ENCODE results near the gene SLC39A11. TPM values are rescaled to one million over a fixed set of nuclear protein-coding genes. Genes with fewer than 3 reads are reported as not detected.

SLC39A11 gene
- total and polyA plus RNA-seq, 2 of the 13 experiments (the other 11 are each of a cell fraction or from before 2014, with no cell fraction given), result 17.2 to 31.5 TPM

DNA sequence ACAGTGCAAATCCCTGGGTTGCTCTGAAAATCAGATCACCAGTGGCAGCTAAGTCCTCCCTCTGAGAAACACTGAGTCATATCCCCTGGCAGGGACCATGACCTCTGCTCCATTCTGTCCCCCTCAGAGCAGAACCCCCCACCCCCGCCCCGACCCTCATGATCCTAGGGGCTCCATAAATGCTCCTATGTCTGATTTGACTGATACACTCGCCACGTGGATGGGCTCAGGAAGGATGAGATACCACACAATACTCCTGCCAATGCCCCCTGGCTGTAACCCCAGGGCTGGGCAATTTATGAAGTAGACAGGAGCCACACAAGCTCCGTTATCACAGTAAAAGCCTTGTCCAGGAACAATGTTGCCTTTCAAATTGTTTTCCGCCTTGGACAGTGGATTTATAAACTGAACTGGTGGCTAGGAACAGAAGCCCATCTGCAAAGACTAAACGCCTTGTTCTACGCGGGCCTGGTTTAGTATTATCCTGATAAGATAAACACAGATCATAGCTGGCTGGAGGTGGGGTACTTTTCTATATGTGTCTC is 394.8 kb downstream of the SLC39A11 start:
- H4K20me1 ChIP-seq (ENCODE audit: insufficient read depth, low read length), result no peaks in the 10 kb centered on the region
- H3K27ac ChIP-seq (ENCODE audit: extremely low read length, insufficient read depth, low read length), result peak overlapping the region; percentile 58
- intact Hi-C loops (cut with micrococcal nuclease; ENCODE audit: unreplicated experiment), result loop anchor here (1.0 to 5.0 kb wide), 4 partner anchors 13 to 135 kb away; no protein-coding TSS in a partner anchor
- in situ Hi-C loops (cut with HindIII; ENCODE audit: extremely low pct_ligation_motif_present, low pct_unique_long_range_greater_than_20kb), result no loop called here
- 3% methylated on average over 4 of the region's 9 CpGs for WGBS (ENCODE audit: low lambda C conversion rate)
- peak overlapping the region; percentile 54 for H3K9ac ChIP-seq (ENCODE audit: insufficient read depth, low read depth, low read length)
- peak overlapping the region in 1 of 3 experiments; percentile 19; a peak in 1 of 6 replicates for H3K4me3 ChIP-seq (replicated peaks in 1 of 3; ENCODE audit: insufficient read depth in 1 of 3, low read depth in 2 of 3, low read length in 3 of 3)
- peak; percentile 92 for FAIRE-seq
- H3K27me3 ChIP-seq (ENCODE audit: control insufficient read depth in 1 of 2, insufficient read depth in 2 of 2, low read length in 2 of 2), result no peaks in the 10 kb centered on the region
- BruUV-seq (replicated peaks), result no TSS peak
- H3K79me2 ChIP-seq (ENCODE audit: insufficient read depth, low read length), result no peaks in the 10 kb centered on the region
- H3K4me1 ChIP-seq (ENCODE audit: insufficient read depth, low read length), result peaks cover 44% of the 10 kb centered on the region
- peak overlapping the region; percentile 22 for H2AFZ ChIP-seq (ENCODE audit: low read length)
- DNase-seq (ENCODE audit: low spot score), result peak; percentile 95
- ATAC-seq, result peak; percentile 89
- ChIA-PET POLR2A (interaction anchor here (0.8 to 3.7 kb wide), 8 partner anchors 9 to 118 kb away, joined by 3 to 41 read pairs (median 3); no protein-coding TSS in a partner anchor), CTCF (ENCODE audit: low intra/inter-chr PET ratio, low total read pairs) (interaction anchor here (1.5 kb wide), 1 partner anchor 141 kb away, joined by 3 read pairs; no protein-coding TSS in a partner anchor)
- H3K9me3 ChIP-seq (ENCODE audit: low read length), result no peaks in the 10 kb centered on the region
- peak overlapping the region; percentile 64 for H3K4me2 ChIP-seq (ENCODE audit: low read depth, low read length)
- no peaks in the 10 kb centered on the region for H3K36me3 ChIP-seq (replicated peaks in 1 of 2; ENCODE audit: control insufficient read depth in 1 of 2, insufficient read depth in 2 of 2, low read length in 2 of 2)
- TF ChIP-seq SALL2 (CRISPR knock-in tag; IDR thresholded peaks at IDR 0.05) (peak; percentile 51; the same call in 1 of the 2 replicates), SALL1 (CRISPR knock-in tag; IDR thresholded peaks at IDR 0.05) (peak; percentile 50), AKAP8 (CRISPR knock-in tag; IDR thresholded peaks at IDR 0.05) (0 out of 2 replicates have a peak, but pooled peaks have one; percentile 29), DNMT3B (CRISPR knock-in tag; conservative IDR thresholded peaks at IDR 0.05) (0 out of 2 replicates have a peak, but pooled peaks have one; percentile 40), ELF3 (CRISPR knock-in tag; IDR thresholded peaks at IDR 0.05) (peak; percentile 44; the same call in 1 of the 2 replicates), XRCC5 (optimal IDR thresholded peaks at IDR 0.05; ENCODE audit: low read length) (peak; percentile 68), ISL2 (CRISPR knock-in tag; IDR thresholded peaks at IDR 0.05) (0 out of 2 replicates have a peak, but pooled peaks have one; percentile 40), ATF7 (IDR thresholded peaks at IDR 0.05) (no peak), ATF7 (CRISPR knock-in tag; IDR thresholded peaks at IDR 0.05) (no peak), ZMYM3 (CRISPR knock-in tag; IDR thresholded peaks at IDR 0.05) (0 out of 2 replicates have a peak, but pooled peaks have one; percentile 42), ZNF670 (CRISPR knock-in tag; IDR thresholded peaks at IDR 0.05; ENCODE audit: borderline replicate concordance) (no peak), NCOA2 (CRISPR knock-in tag; IDR thresholded peaks at IDR 0.05) (peak; percentile 32; the same call in 1 of the 2 replicates), HDAC1 (CRISPR knock-in tag; IDR thresholded peaks at IDR 0.05) (peak; percentile 24; the same call in 1 of the 2 replicates), TSC22D2 (CRISPR knock-in tag; IDR thresholded peaks at IDR 0.05; ENCODE audit: borderline replicate concordance) (no peak), ATRX (CRISPR knock-in tag; IDR thresholded peaks at IDR 0.05; ENCODE audit: borderline replicate concordance) (no peak), DMAP1 (CRISPR knock-in tag; IDR thresholded peaks at IDR 0.05) (peak; percentile 26; the same call in 1 of the 2 replicates), KMT2A (CRISPR knock-in tag; IDR thresholded peaks at IDR 0.05) (no peak), MYNN (CRISPR knock-in tag; IDR thresholded peaks at IDR 0.05; ENCODE audit: low read depth) (0 out of 2 replicates have a peak, but pooled peaks have one; percentile 57), RBM22 (optimal IDR thresholded peaks at IDR 0.05; ENCODE audit: low read length) (no peak), ZNF550 (CRISPR knock-in tag; IDR thresholded peaks at IDR 0.05; ENCODE audit: borderline replicate concordance) (no peak), MED1 (CRISPR knock-in tag; IDR thresholded peaks at IDR 0.05) (no peak), SRF (IDR thresholded peaks at IDR 0.05; ENCODE audit: low read depth, low read length) (no peak), TGIF2 (CRISPR knock-in tag; IDR thresholded peaks at IDR 0.05) (0 out of 2 replicates have a peak, but pooled peaks have one; percentile 36), ZNF674 (CRISPR knock-in tag; IDR thresholded peaks at IDR 0.05; ENCODE audit: low read depth) (no peak)
- TF ChIP-seq, protein P1, sequence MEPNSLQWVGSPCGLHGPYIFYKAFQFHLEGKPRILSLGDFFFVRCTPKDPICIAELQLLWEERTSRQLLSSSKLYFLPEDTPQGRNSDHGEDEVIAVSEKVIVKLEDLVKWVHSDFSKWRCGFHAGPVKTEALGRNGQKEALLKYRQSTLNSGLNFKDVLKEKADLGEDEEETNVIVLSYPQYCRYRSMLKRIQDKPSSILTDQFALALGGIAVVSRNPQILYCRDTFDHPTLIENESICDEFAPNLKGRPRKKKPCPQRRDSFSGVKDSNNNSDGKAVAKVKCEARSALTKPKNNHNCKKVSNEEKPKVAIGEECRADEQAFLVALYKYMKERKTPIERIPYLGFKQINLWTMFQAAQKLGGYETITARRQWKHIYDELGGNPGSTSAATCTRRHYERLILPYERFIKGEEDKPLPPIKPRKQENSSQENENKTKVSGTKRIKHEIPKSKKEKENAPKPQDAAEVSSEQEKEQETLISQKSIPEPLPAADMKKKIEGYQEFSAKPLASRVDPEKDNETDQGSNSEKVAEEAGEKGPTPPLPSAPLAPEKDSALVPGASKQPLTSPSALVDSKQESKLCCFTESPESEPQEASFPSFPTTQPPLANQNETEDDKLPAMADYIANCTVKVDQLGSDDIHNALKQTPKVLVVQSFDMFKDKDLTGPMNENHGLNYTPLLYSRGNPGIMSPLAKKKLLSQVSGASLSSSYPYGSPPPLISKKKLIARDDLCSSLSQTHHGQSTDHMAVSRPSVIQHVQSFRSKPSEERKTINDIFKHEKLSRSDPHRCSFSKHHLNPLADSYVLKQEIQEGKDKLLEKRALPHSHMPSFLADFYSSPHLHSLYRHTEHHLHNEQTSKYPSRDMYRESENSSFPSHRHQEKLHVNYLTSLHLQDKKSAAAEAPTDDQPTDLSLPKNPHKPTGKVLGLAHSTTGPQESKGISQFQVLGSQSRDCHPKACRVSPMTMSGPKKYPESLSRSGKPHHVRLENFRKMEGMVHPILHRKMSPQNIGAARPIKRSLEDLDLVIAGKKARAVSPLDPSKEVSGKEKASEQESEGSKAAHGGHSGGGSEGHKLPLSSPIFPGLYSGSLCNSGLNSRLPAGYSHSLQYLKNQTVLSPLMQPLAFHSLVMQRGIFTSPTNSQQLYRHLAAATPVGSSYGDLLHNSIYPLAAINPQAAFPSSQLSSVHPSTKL (CRISPR knock-in tag; IDR thresholded peaks at IDR 0.05), result peak; percentile 45; the same call in 1 of the 2 replicates

Measured in HepG2 (cell line).